Measurements from ENCODE around the gene DHRS7. TPM values are rescaled to one million over a fixed set of nuclear protein-coding genes. Genes with fewer than 3 reads are reported as not detected.

Gene DHRS7
- total RNA-seq, 1 experiment from 2014 or later: 71.4 TPM

DNA sequence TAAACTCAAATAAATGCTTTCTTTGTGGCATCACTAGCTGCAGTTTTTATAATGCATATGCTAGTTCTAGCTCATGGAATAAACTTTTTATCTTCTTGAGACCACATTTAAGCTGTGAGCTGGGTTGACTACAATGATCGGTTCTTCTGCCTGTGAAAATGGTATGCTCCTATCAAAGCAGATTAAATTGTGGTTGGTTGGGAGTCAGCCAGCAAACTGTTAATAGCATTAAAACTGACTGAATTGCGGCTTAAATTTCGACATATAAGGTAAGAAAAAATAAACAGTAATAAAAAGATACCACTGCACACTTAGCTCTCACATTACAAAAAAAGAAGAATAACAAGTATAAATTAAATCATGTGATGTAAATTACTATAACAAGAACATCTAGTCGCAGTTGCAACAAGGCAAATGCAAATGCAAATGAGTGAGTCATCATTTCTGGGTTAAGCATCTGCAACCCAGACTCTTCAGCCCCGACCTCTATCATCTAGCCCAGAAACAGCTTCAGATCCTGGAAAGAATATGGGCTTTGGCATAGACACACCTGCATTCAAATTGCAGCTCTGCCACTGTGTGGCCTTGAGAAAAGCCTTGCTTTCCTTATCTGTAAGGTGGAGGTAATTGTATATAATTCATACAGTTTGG lies 19.8 kb upstream of the DHRS7 start:
- CTCF ChIA-PET: interaction anchor here (0.6 to 10.7 kb wide), 27 partner anchors 11 to 1060 kb away, joined by 3 to 118 read pairs (median 4); partner anchors contain the start of gene DHRS7
- BruUV-seq (replicated peaks): no TSS peak
- peak; percentile 27 for DNase-seq (ENCODE audit: unreplicated experiment)
- TF ChIP-seq, protein P1, sequence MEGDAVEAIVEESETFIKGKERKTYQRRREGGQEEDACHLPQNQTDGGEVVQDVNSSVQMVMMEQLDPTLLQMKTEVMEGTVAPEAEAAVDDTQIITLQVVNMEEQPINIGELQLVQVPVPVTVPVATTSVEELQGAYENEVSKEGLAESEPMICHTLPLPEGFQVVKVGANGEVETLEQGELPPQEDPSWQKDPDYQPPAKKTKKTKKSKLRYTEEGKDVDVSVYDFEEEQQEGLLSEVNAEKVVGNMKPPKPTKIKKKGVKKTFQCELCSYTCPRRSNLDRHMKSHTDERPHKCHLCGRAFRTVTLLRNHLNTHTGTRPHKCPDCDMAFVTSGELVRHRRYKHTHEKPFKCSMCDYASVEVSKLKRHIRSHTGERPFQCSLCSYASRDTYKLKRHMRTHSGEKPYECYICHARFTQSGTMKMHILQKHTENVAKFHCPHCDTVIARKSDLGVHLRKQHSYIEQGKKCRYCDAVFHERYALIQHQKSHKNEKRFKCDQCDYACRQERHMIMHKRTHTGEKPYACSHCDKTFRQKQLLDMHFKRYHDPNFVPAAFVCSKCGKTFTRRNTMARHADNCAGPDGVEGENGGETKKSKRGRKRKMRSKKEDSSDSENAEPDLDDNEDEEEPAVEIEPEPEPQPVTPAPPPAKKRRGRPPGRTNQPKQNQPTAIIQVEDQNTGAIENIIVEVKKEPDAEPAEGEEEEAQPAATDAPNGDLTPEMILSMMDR (IDR thresholded peaks at IDR 0.05; ENCODE audit: unreplicated experiment): no peak
- Mint-ChIP-seq H3K4me1 (ENCODE audit: insufficient read depth, unreplicated experiment) (no peaks in the 10 kb centered on the region), H3K4me3 (ENCODE audit: unreplicated experiment) (no peak overlapping the region), H3K27ac (ENCODE audit: low read depth, unreplicated experiment) (no peak overlapping the region), H3K36me3 (ENCODE audit: insufficient read depth, unreplicated experiment) (no peaks in the 10 kb centered on the region), H3K27me3 (ENCODE audit: insufficient read depth, unreplicated experiment) (no peaks in the 10 kb centered on the region), H3K9me3 (ENCODE audit: unreplicated experiment) (no peaks in the 10 kb centered on the region)
- intact Hi-C loops (cut with micrococcal nuclease): loop anchor here (1.0 to 10.0 kb wide), 8 partner anchors 20 to 1160 kb away; partner anchors contain the start of gene DHRS7
- POLR2A ChIA-PET: interaction anchor here (1.7 to 2.0 kb wide), 3 partner anchors 17 to 221 kb away, joined by 4 to 15 read pairs (median 9); partner anchors contain the start of gene DHRS7

DNA sequence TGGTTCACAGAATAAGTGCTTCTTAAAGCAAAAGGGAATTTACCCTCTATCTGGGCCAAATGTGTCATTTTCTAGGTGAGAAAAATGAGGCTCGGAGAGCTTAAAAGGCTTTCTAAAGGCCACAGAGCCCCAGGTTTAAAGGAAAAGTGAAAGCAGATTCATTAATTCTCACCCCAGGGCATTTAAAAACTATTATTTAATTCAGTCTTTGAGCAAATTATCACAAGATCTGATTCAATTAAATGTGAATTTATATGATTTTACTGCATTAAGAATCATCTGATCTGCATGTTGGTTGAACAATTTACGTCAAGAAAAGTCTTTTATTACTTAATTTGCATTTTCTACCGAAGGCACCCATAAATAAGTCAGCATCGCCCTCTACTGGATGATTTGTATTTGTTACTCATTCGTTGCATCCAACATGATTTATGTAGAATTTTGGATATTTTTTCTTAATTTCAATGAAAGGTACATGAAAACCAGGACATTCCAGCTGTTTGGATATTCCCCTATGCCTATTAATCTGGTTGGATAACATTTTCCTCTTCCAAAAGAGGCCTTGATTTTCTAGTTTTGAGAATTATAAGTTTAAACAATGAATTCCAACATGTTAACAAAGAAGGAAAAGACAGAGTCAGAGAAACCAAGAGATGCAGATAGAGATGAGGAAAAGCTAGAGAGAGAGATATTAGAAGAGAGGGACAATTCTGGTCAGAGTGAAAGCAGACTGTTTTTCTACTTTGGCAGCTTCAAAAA lies 19.1 kb upstream of the DHRS7 start:
- peak; percentile 79 for DNase-seq (ENCODE audit: unreplicated experiment)
- Mint-ChIP-seq H3K4me1 (ENCODE audit: insufficient read depth, unreplicated experiment) (peaks cover 7% of the 10 kb centered on the region), H3K36me3 (ENCODE audit: insufficient read depth, unreplicated experiment) (no peaks in the 10 kb centered on the region), H3K4me3 (ENCODE audit: unreplicated experiment) (peak overlapping the region; percentile 58), H3K27me3 (ENCODE audit: insufficient read depth, unreplicated experiment) (no peaks in the 10 kb centered on the region), H3K9me3 (ENCODE audit: unreplicated experiment) (no peaks in the 10 kb centered on the region), H3K27ac (ENCODE audit: low read depth, unreplicated experiment) (peak overlapping the region; percentile 67)
- TF ChIP-seq, protein P1 (IDR thresholded peaks at IDR 0.05; ENCODE audit: unreplicated experiment): peak; percentile 83
- intact Hi-C loops (cut with micrococcal nuclease): loop anchor here (1.0 to 10.0 kb wide), 8 partner anchors 20 to 1160 kb away; partner anchors contain the start of gene DHRS7
- ChIA-PET POLR2A (interaction anchor here (0.6 to 2.0 kb wide), 4 partner anchors 17 to 221 kb away, joined by 3 to 15 read pairs (median 6); partner anchors contain the start of gene DHRS7), CTCF (interaction anchor here (0.5 to 10.7 kb wide), 35 partner anchors 10 to 1060 kb away, joined by 3 to 118 read pairs (median 4); partner anchors contain the start of gene DHRS7)
- BruUV-seq (replicated peaks): no TSS peak

DNA sequence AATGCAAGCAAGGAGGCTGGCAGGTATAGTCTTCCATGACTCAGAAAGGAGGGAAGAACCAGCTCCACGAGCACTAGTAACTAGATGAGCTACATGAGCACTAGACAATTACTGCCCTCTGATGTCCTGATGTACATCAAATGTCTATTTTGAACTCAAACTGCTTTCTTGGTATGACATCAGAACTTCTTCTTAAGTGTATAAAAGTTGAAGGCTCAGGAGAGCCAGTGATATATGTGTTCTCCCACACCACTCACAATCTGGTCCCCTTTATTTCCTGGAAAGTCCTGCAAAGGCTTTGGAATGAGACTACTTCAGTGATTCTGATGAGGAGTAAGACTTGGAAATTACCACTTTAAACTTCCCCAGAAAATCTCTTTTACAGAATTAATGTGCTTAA lies 18.5 kb upstream of the DHRS7 start:
- ChIA-PET POLR2A (interaction anchor here (0.5 to 2.0 kb wide), 6 partner anchors 16 to 716 kb away, joined by 3 to 15 read pairs (median 4); partner anchors contain the start of gene DHRS7), CTCF (interaction anchor here (0.5 to 10.7 kb wide), 21 partner anchors 12 to 1059 kb away, joined by 3 to 118 read pairs (median 4); partner anchors contain the start of gene DHRS7)
- no TSS peak for BruUV-seq (replicated peaks)
- peak; percentile 13 for DNase-seq (ENCODE audit: unreplicated experiment)
- Mint-ChIP-seq H3K9me3 (ENCODE audit: unreplicated experiment) (no peaks in the 10 kb centered on the region), H3K27ac (ENCODE audit: low read depth, unreplicated experiment) (peak overlapping the region; percentile 67), H3K4me3 (ENCODE audit: unreplicated experiment) (peak overlapping the region; percentile 58), H3K27me3 (ENCODE audit: insufficient read depth, unreplicated experiment) (no peaks in the 10 kb centered on the region), H3K4me1 (ENCODE audit: insufficient read depth, unreplicated experiment) (peaks cover 8% of the 10 kb centered on the region), H3K36me3 (ENCODE audit: insufficient read depth, unreplicated experiment) (no peaks in the 10 kb centered on the region)
- intact Hi-C loops (cut with micrococcal nuclease): loop anchor here (1.0 to 10.0 kb wide), 8 partner anchors 19 to 1159 kb away; partner anchors contain the start of gene DHRS7
- TF ChIP-seq, protein P1 (IDR thresholded peaks at IDR 0.05; ENCODE audit: unreplicated experiment): no peak
